Measurements from ENCODE around the gene TOMM20. TPM values are rescaled to one million over a fixed set of nuclear protein-coding genes. Genes with fewer than 3 reads are reported as not detected.

The TOMM20 gene
- total and polyA plus RNA-seq, 2 of the 8 experiments (the other 6 are each of a cell fraction or from before 2014, with no cell fraction given), result 71.4 to 168 TPM

GRCh38 chr1:235138821-235139220, 10.2 kb upstream of the TOMM20 start (continued):
- no peak for TF ChIP-seq MAX (IDR thresholded peaks at IDR 0.05)
- no peak for TF ChIP-seq SIX5 (IDR thresholded peaks at IDR 0.05; ENCODE audit: low read depth, low read length)
- no peak for TF ChIP-seq GTF2F1 (IDR thresholded peaks at IDR 0.05; ENCODE audit: borderline replicate concordance, low read depth, low read length)
- TF ChIP-seq HDAC6 (IDR thresholded peaks at IDR 0.05; ENCODE audit: low read depth, low read length), result no peak

Measured in H1 (cell line).